ENCODE measurements around the gene MUC12. TPM values are rescaled to one million over a fixed set of nuclear protein-coding genes. Genes with fewer than 3 reads are reported as not detected.
"Not testable (repeated sequence)": the region's sequence is repeated elsewhere in the genome, so short reads cannot be mapped to it uniquely, and the experiment has no call there.

The MUC12 gene
- total RNA-seq, 6 experiments from 2014 or later: not detected

DNA sequence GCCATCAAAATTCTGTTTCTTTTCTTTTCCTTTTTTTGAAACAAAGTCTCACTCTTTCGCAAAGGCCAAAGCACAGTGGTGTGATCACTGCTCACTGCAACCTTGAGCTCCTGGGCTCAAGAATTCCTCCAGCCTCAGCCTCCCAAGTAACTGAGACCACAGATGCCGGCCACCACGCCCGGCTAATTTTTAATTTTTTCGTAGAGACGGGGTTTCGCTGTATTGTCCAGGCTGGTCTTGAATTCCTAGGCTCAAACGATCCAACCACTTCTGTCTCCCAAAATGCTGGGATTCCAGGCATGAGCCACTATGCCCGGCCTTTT lies 90.2 kb downstream of the MUC12 start:
- ATAC-seq (no peak), DNase-seq (no peak)
- no peak overlapping the region for H3K4me3 ChIP-seq
- intact Hi-C loops (cut with DNase I): loop anchor here (5.0 to 10.0 kb wide), 2 partner anchors 92 to 95 kb away; partner anchors contain the start of gene MUC12 (in 2 of the 2)
- TF ChIP-seq POLR2A (IDR thresholded peaks at IDR 0.05): no peak
- TF ChIP-seq, protein P1, sequence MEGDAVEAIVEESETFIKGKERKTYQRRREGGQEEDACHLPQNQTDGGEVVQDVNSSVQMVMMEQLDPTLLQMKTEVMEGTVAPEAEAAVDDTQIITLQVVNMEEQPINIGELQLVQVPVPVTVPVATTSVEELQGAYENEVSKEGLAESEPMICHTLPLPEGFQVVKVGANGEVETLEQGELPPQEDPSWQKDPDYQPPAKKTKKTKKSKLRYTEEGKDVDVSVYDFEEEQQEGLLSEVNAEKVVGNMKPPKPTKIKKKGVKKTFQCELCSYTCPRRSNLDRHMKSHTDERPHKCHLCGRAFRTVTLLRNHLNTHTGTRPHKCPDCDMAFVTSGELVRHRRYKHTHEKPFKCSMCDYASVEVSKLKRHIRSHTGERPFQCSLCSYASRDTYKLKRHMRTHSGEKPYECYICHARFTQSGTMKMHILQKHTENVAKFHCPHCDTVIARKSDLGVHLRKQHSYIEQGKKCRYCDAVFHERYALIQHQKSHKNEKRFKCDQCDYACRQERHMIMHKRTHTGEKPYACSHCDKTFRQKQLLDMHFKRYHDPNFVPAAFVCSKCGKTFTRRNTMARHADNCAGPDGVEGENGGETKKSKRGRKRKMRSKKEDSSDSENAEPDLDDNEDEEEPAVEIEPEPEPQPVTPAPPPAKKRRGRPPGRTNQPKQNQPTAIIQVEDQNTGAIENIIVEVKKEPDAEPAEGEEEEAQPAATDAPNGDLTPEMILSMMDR (IDR thresholded peaks at IDR 0.05): no peak
- no peaks in the 10 kb centered on the region for H3K36me3 ChIP-seq
- WGBS (ENCODE audit: insufficient coverage, low coverage, low lambda C conversion rate, missing lambda C conversion rate): 22% methylated on average over 9 of the region's 9 CpGs
- H3K27me3 ChIP-seq: peaks cover 0 to 3% of the 10 kb centered on the region in 2 donors
- no peaks in the 10 kb centered on the region for H3K9me3 ChIP-seq
- no peak overlapping the region for H3K27ac ChIP-seq
- H3K4me1 ChIP-seq: no peaks in the 10 kb centered on the region

GRCh38 chr7:101060992-101061391 lies 91.6 kb downstream of the MUC12 start:
- 51% methylated on average over 5 of the region's 5 CpGs for WGBS (ENCODE audit: insufficient coverage, low coverage, low lambda C conversion rate, missing lambda C conversion rate)
- TF ChIP-seq, protein P1 (IDR thresholded peaks at IDR 0.05): no peak
- no peak for TF ChIP-seq POLR2A (IDR thresholded peaks at IDR 0.05)
- DNase-seq (no peak), ATAC-seq (no peak)
- H3K27me3 ChIP-seq: peaks cover 0 to 3% of the 10 kb centered on the region in 2 donors
- intact Hi-C loops (cut with DNase I): loop anchor here (5.0 kb wide), 1 partner anchor 169 kb away; no protein-coding TSS in a partner anchor
- H3K36me3 ChIP-seq: no peaks in the 10 kb centered on the region
- no peaks in the 10 kb centered on the region for H3K9me3 ChIP-seq
- H3K4me1 ChIP-seq: no peaks in the 10 kb centered on the region
- no peak overlapping the region for H3K27ac ChIP-seq
- no peak overlapping the region for H3K4me3 ChIP-seq

DNA sequence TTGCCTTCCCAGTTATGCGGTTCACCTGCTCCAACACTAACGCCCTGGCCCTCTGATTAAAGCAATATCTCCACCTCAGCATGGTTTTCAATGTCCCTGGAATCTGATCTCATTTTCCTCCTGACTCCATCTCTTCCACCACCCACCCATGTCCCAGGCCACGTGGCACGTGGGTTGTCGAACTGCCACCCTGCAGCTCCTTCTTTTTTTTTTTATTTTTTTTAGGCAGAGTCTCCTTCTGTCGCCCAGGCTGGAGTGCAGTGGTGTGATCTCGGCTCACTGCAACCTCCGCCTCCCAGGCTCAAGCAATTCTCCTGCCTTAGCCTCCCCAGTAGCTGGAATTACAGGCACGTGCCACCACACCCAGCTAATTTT lies 94.8 kb downstream of the MUC12 start:
- H3K4me3 ChIP-seq, H3K36me3 ChIP-seq, H3K4me1 ChIP-seq, H3K9me3 ChIP-seq, H3K27ac ChIP-seq, ATAC-seq, H3K27me3 ChIP-seq, DNase-seq: not testable (repeated sequence)
- intact Hi-C loops (cut with DNase I): loop anchor here (5.0 kb wide), 1 partner anchor 172 kb away; no protein-coding TSS in a partner anchor
- WGBS (ENCODE audit: insufficient coverage, low coverage, low lambda C conversion rate, missing lambda C conversion rate): 31% methylated on average over 5 of the region's 9 CpGs

GRCh38 chr7:101065162-101065561 lies 95.8 kb downstream of the MUC12 start:
- H3K27ac ChIP-seq; H3K36me3 ChIP-seq; H3K9me3 ChIP-seq; intact Hi-C loops (cut with DNase I); DNase-seq; H3K27me3 ChIP-seq; ATAC-seq; H3K4me3 ChIP-seq; H3K4me1 ChIP-seq: not testable (repeated sequence)
- WGBS (ENCODE audit: insufficient coverage, low coverage, low lambda C conversion rate, missing lambda C conversion rate): 69% methylated on average over 2 of the region's 3 CpGs

DNA sequence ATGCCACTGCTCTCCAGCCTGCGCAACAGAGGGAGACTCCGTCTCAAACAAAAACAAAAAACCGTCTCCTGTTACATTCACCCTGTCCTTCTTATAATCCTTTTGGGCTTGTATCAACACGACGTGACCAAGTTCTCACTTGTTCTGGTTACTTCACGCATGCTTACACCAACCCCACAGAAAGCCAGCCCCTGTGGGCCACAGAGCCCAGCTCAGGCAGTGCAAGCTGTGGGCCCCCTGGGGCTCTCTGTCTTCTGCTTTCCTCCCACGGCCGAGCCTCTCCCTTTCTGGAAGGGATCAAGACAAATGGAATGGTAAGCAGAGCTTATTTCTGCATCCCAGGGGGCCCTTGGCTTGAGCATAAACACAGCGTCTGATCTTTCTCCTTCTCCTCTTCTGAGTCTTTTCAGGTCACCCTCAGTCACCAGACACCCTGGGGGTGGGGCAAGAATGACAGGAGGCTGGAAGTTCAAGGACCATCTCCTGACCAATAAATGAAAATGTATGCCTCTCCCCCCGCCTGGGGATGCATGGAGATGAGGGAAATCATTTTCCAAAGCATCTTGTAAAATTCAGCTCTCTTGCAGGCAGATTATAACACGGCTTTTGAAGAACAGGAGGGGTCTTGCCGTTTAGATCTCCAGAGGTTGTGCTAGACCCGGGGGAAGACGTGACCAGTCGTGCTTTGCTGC lies 96.9 kb downstream of the MUC12 start:
- H3K9me3 ChIP-seq: no peaks in the 10 kb centered on the region
- H3K4me3 ChIP-seq: no peak overlapping the region
- H3K27me3 ChIP-seq: no peaks in the 10 kb centered on the region
- ATAC-seq: no peak
- WGBS (ENCODE audit: insufficient coverage, low coverage, low lambda C conversion rate, missing lambda C conversion rate): 29% methylated on average over 9 of the region's 15 CpGs
- no peak overlapping the region for H3K27ac ChIP-seq
- no peaks in the 10 kb centered on the region for H3K4me1 ChIP-seq
- DNase-seq: no peak
- H3K36me3 ChIP-seq: no peaks in the 10 kb centered on the region
- TF ChIP-seq, protein P1 (IDR thresholded peaks at IDR 0.05): no peak
- no peak for TF ChIP-seq POLR2A (IDR thresholded peaks at IDR 0.05)
- intact Hi-C loops (cut with DNase I): no loop called here
